Dendritic cell treated with granulocyte-macrophage colony-stimulating factor and Interleukin-4, amounts not matched to agents 40 ng/mL and 50 ng/mL, for 4 days (primary cell): ENCODE measurements around the gene ZGPAT.
A peak's percentile ranks its signal among the peaks of the same experiment; 100 is the strongest.

Experiments used
- H3K27ac Mint-ChIP-seq: one replicate; pipeline ENCODE4 v1.8.0; 2022; ENCODE audit warnings: mild to moderate bottlenecking, mixed read lengths
- H3K27me3 Mint-ChIP-seq: one replicate; pipeline ENCODE4 v1.8.0; 2022; ENCODE audit warnings: mild to moderate bottlenecking, mixed read lengths
- H3K36me3 Mint-ChIP-seq: one replicate; pipeline ENCODE4 v1.8.0; 2022; ENCODE audit warnings: low read depth, mixed read lengths
- H3K4me1 Mint-ChIP-seq: one replicate; pipeline ENCODE4 v1.8.0; 2022; ENCODE audit warnings: low read depth, mixed read lengths
- H3K4me3 Mint-ChIP-seq: one replicate; pipeline ENCODE4 v1.8.0; 2022; ENCODE audit warnings: mild to moderate bottlenecking, moderate library complexity, mixed read lengths
- H3K9me3 Mint-ChIP-seq: one replicate; pipeline ENCODE4 v1.8.0; 2022; ENCODE audit warnings: mixed read lengths
- intact Hi-C: fragments of 100-400 bp; cut with micrococcal nuclease; formaldehyde crosslinking; loops from one replicate; pipeline ENCODE4 v1.15.0; 2022

The ZGPAT gene

GRCh38 chr20:63734111-63734945, 26.5 kb downstream of the ZGPAT start:
- intact Hi-C loops = no loop called here
- H3K27ac Mint-ChIP-seq = no peak overlapping the region

GRCh38 chr20:63734946-63735858, 27.4 kb downstream of the ZGPAT start:
- Mint-ChIP-seq H3K9me3 (no peaks in the 10 kb centered on the region), H3K4me3 (no peak overlapping the region), H3K27ac (peak overlapping the region; percentile 11), H3K27me3 (peaks cover 35% of the 10 kb centered on the region), H3K36me3 (no peaks in the 10 kb centered on the region), H3K4me1 (peaks cover 35% of the 10 kb centered on the region)
- intact Hi-C loops = no loop called here

More at GRCh38 chr20:63734111-63734945, 26.5 kb downstream of the ZGPAT start:
- Mint-ChIP-seq H3K4me3 (no peak overlapping the region), H3K27me3 (peaks cover 35% of the 10 kb centered on the region), H3K36me3 (no peaks in the 10 kb centered on the region), H3K4me1 (peaks cover 38% of the 10 kb centered on the region), H3K9me3 (no peaks in the 10 kb centered on the region)

GRCh38 chr20:63735859-63736718, 28.2 kb downstream of the ZGPAT start, which contains the start of gene LIME1:
TSS of gene LIME1 (plus strand) at chr20:63736664. CDS start at chr20:63737550, 886 bp downstream.
- intact Hi-C loops = no loop called here
- Mint-ChIP-seq H3K4me1 (peaks cover 40% of the 10 kb centered on the region), H3K27ac (peak within 1 kb of the TSS; percentile 11), H3K27me3 (peaks cover 35% of the 10 kb centered on the region), H3K36me3 (no peaks in the 10 kb centered on the region), H3K9me3 (no peaks in the 10 kb centered on the region), H3K4me3 (peak within 1 kb of the TSS; percentile 37)

GRCh38 chr20:63736893-63737694, 29.3 kb downstream of the ZGPAT start:
- H3K9me3 Mint-ChIP-seq = no peaks in the 10 kb centered on the region
- peaks cover 48% of the 10 kb centered on the region for H3K4me1 Mint-ChIP-seq
- H3K4me3 Mint-ChIP-seq = no peak overlapping the region
- peaks cover 35% of the 10 kb centered on the region for H3K27me3 Mint-ChIP-seq
- H3K27ac Mint-ChIP-seq = no peak overlapping the region
- intact Hi-C loops = no loop called here
- peaks cover 7% of the 10 kb centered on the region for H3K36me3 Mint-ChIP-seq

GRCh38 chr20:63737695-63737944, 29.8 kb downstream of the ZGPAT start:
- peaks cover 48% of the 10 kb centered on the region for H3K4me1 Mint-ChIP-seq
- H3K27ac Mint-ChIP-seq = no peak overlapping the region
- no peaks in the 10 kb centered on the region for H3K9me3 Mint-ChIP-seq
- H3K27me3 Mint-ChIP-seq = peaks cover 35% of the 10 kb centered on the region
- no peak overlapping the region for H3K4me3 Mint-ChIP-seq
- H3K36me3 Mint-ChIP-seq = peaks cover 13% of the 10 kb centered on the region
- intact Hi-C loops = no loop called here

GRCh38 chr20:63737945-63738686, 30.3 kb downstream of the ZGPAT start:
- H3K4me3 Mint-ChIP-seq = peak overlapping the region; percentile 50
- no peak overlapping the region for H3K27ac Mint-ChIP-seq
- H3K36me3 Mint-ChIP-seq = peaks cover 18% of the 10 kb centered on the region
- peaks cover 48% of the 10 kb centered on the region for H3K4me1 Mint-ChIP-seq
- intact Hi-C loops = no loop called here
- peaks cover 35% of the 10 kb centered on the region for H3K27me3 Mint-ChIP-seq
- H3K9me3 Mint-ChIP-seq = no peaks in the 10 kb centered on the region

GRCh38 chr20:63738687-63739129, 30.9 kb downstream of the ZGPAT start:
- Mint-ChIP-seq H3K36me3 (peaks cover 24% of the 10 kb centered on the region), H3K27ac (no peak overlapping the region), H3K4me1 (peaks cover 48% of the 10 kb centered on the region), H3K9me3 (no peaks in the 10 kb centered on the region), H3K4me3 (peak overlapping the region; percentile 50), H3K27me3 (peaks cover 35% of the 10 kb centered on the region)
- intact Hi-C loops = no loop called here

GRCh38 chr20:63739130-63740069, 31.6 kb downstream of the ZGPAT start, which contains the start of gene SLC2A4RG:
TSS of gene SLC2A4RG (plus strand) at chr20:63739776. CDS start at chr20:63739913, 137 bp downstream.
- H3K9me3 Mint-ChIP-seq = no peaks in the 10 kb centered on the region
- H3K27me3 Mint-ChIP-seq = peaks cover 35% of the 10 kb centered on the region
- H3K4me1 Mint-ChIP-seq = peaks cover 48% of the 10 kb centered on the region
- peaks cover 31% of the 10 kb centered on the region for H3K36me3 Mint-ChIP-seq
- H3K4me3 Mint-ChIP-seq = peak within 1 kb of the TSS; percentile 64
- intact Hi-C loops = no loop called here
- no peak within 1 kb of the TSS for H3K27ac Mint-ChIP-seq

GRCh38 chr20:63740070-63740626, 32.3 kb downstream of the ZGPAT start:
- Mint-ChIP-seq H3K4me3 (peak overlapping the region; percentile 64), H3K27me3 (peaks cover 32% of the 10 kb centered on the region), H3K9me3 (no peaks in the 10 kb centered on the region), H3K27ac (no peak overlapping the region), H3K36me3 (peaks cover 38% of the 10 kb centered on the region), H3K4me1 (peaks cover 47% of the 10 kb centered on the region)
- intact Hi-C loops = no loop called here

GRCh38 chr20:63740627-63741353, 33.0 kb downstream of the ZGPAT start:
- H3K9me3 Mint-ChIP-seq = no peaks in the 10 kb centered on the region
- peaks cover 40% of the 10 kb centered on the region for H3K4me1 Mint-ChIP-seq
- peaks cover 44% of the 10 kb centered on the region for H3K36me3 Mint-ChIP-seq
- H3K27me3 Mint-ChIP-seq = peaks cover 26% of the 10 kb centered on the region
- intact Hi-C loops = no loop called here
- H3K4me3 Mint-ChIP-seq = peak overlapping the region; percentile 64
- peak overlapping the region; percentile 25 for H3K27ac Mint-ChIP-seq

GRCh38 chr20:63741354-63741675, 33.5 kb downstream of the ZGPAT start:
- H3K36me3 Mint-ChIP-seq = peaks cover 50% of the 10 kb centered on the region
- H3K27me3 Mint-ChIP-seq = peaks cover 21% of the 10 kb centered on the region
- H3K4me1 Mint-ChIP-seq = peaks cover 35% of the 10 kb centered on the region
- peak overlapping the region; percentile 64 for H3K4me3 Mint-ChIP-seq
- peak overlapping the region; percentile 25 for H3K27ac Mint-ChIP-seq
- no peaks in the 10 kb centered on the region for H3K9me3 Mint-ChIP-seq
- intact Hi-C loops = no loop called here
